Lung (tissue), 12 donors: ENCODE results near the gene THRB. TPM values are rescaled to one million over a fixed set of nuclear protein-coding genes. Genes with fewer than 3 reads are reported as not detected.

ENCODE experiments used
- ATAC-seq: fragments of 200-7000 bp; cut with Tn5 transposase; one replicate; pipeline ENCODE4 v1.9.1; 2020; ENCODE audit warnings: moderate number of reproducible peaks; ENCODE audit not compliant: insufficient read depth, low FRiP score
- DNase-seq, 3 donors: peaks; one replicate each; pipeline ENCODE4 v3.0.0-alpha.2; 2013 to 2017
- H3K27ac ChIP-seq, 2 donors: one replicate each; pipeline ENCODE4 v1.5.1; 2013; ENCODE audit warnings: mild to moderate bottlenecking in 2 of 2, moderate library complexity in 2 of 2, control low read depth in 1 of 2, inconsistent platforms in 1 of 2, low read depth in 1 of 2, low read length in 1 of 2
- H3K27me3 ChIP-seq, 3 donors: one replicate each; pipeline ENCODE4 v1.5.1; 2013; ENCODE audit warnings: low read length in 2 of 3; ENCODE audit not compliant: control insufficient read depth in 3 of 3, insufficient read depth in 3 of 3
- H3K36me3 ChIP-seq, 4 donors: one replicate each; pipeline ENCODE4 v1.5.1; 2013; ENCODE audit warnings: low read length in 4 of 4, mild to moderate bottlenecking in 1 of 4, moderate library complexity in 1 of 4; ENCODE audit not compliant: control insufficient read depth in 4 of 4, insufficient read depth in 4 of 4
- H3K4me1 ChIP-seq, 5 donors: one replicate each; pipeline ENCODE4 v1.5.1; 2013; ENCODE audit warnings: low read length in 5 of 5, mild to moderate bottlenecking in 2 of 5, moderate library complexity in 1 of 5; ENCODE audit not compliant: control insufficient read depth in 5 of 5, insufficient read depth in 5 of 5
- H3K4me3 ChIP-seq: one replicate; pipeline ENCODE4 v1.5.1; 2013; ENCODE audit warnings: mild to moderate bottlenecking, control low read depth, moderate library complexity
- H3K9ac ChIP-seq, 2 donors: one replicate each; pipeline ENCODE4 v1.5.1; 2013; ENCODE audit warnings: low read length in 2 of 2, control low read depth in 1 of 2; ENCODE audit not compliant: insufficient read depth in 1 of 2
- H3K9me3 ChIP-seq, 4 donors: one replicate each; pipeline ENCODE4 v1.5.1; 2013; ENCODE audit warnings: low read length in 3 of 4, mild to moderate bottlenecking in 1 of 4, moderate library complexity in 1 of 4; ENCODE audit not compliant: control insufficient read depth in 4 of 4, insufficient read depth in 3 of 4
- WGBS, 2 donors: extraction: QIAGEN DNeasy Blood & Tissue Kit; methylation state at CpG; one replicate each; pipeline ENCODE4 v1.1.7; 2013; 5-methylcytosine and 5-hydroxymethylcytosine counted together
- polyA plus RNA-seq, 2 donors: library from polyadenylated mRNA; stranded (reverse); fragments of 200-250 nt; gene quantifications; one replicate each; pipeline ENCODE4 v1.2.1, GENCODE V29; 2013
- total RNA-seq, 2 donors: library from RNA; depleted of rRNA in 1 of 2; stranded (reverse); fragments of >200 nt in 1 of 2; gene quantifications; one replicate each; pipeline ENCODE4 v1.2.1, GENCODE V29; 2014 to 2021
- TF ChIP-seq, protein P1 (sequence below): IDR thresholded peaks from 2 replicates; pipeline ENCODE4 v1.5.1; 2012; ENCODE audit warnings: mild to moderate bottlenecking; ENCODE audit errors: control extremely low read depth, extremely low read depth
- donor health status: control.
- donor health status: control.
- donor health status: Bipolar disorder and iron deficiency.
- donor health status: healthy.
- donor health status: DM: yes; HTN: yes; CAD: no.

The THRB gene
- total and polyA plus RNA-seq, 4 donors: 2.1 to 23.5 (median 6.1) TPM

DNA sequence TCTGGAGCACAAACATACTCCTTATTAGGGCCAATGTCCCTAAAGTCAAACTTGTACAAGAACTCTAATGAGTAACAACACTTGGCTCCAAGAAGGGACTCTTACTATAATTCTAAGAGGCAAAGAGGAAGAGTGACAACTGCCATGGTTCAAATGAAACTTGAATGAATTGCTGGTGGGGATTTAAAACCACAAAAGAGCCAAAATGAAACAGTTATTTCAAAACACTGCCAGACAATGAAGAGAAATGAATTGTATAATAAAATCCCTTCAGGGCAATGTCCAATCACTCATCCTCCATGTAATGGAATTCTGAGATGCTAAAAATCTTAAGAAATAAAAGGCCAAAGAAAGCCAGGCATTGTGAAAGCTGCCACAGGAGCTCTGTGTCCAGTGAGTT is 14.2 kb downstream of the THRB start:
- Histone ChIP-seq H3K4me1 (peaks cover 0 to 25% (median 4%) of the 10 kb centered on the region in 5 donors), H3K27me3 (no peaks in the 10 kb centered on the region), H3K36me3 (peaks cover 0 to 1% (median 0%) of the 10 kb centered on the region in 4 donors), H3K27ac (no peak overlapping the region), H3K9me3 (no peaks in the 10 kb centered on the region), H3K9ac (no peak overlapping the region), H3K4me3 (no peak overlapping the region)
- DNase-seq (no peak), ATAC-seq (no peak)
- TF ChIP-seq, protein P1, sequence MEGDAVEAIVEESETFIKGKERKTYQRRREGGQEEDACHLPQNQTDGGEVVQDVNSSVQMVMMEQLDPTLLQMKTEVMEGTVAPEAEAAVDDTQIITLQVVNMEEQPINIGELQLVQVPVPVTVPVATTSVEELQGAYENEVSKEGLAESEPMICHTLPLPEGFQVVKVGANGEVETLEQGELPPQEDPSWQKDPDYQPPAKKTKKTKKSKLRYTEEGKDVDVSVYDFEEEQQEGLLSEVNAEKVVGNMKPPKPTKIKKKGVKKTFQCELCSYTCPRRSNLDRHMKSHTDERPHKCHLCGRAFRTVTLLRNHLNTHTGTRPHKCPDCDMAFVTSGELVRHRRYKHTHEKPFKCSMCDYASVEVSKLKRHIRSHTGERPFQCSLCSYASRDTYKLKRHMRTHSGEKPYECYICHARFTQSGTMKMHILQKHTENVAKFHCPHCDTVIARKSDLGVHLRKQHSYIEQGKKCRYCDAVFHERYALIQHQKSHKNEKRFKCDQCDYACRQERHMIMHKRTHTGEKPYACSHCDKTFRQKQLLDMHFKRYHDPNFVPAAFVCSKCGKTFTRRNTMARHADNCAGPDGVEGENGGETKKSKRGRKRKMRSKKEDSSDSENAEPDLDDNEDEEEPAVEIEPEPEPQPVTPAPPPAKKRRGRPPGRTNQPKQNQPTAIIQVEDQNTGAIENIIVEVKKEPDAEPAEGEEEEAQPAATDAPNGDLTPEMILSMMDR: no peak

DNA sequence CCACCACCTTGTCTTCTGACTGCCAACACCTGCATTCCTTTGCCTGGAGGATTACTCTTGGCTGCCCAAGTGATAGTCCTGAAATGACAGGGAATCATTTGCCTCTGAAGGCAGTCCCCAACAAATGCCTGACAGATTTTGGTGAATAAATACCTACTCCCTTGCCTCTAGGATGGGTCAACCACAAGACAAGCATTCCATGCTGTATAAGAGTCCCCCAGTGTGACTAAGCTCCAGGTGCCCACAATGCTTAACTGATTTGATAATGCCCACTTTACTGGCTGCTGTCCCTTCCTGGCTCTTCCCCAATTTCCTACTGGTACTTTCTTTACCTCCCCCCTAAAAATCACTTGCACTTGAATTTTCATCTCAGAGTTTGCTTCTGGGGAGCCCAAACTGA is 14.8 kb downstream of the THRB start:
- H3K4me3 ChIP-seq: no peak overlapping the region
- no peaks in the 10 kb centered on the region for H3K27me3 ChIP-seq
- TF ChIP-seq, protein P1: no peak
- no peak overlapping the region for H3K27ac ChIP-seq
- H3K36me3 ChIP-seq: peaks cover 0 to 1% (median 0%) of the 10 kb centered on the region in 4 donors
- no peak overlapping the region for H3K9ac ChIP-seq
- DNase-seq: no peak
- H3K4me1 ChIP-seq: peaks cover 0 to 25% (median 4%) of the 10 kb centered on the region in 5 donors
- no peaks in the 10 kb centered on the region for H3K9me3 ChIP-seq
- ATAC-seq: no peak

DNA sequence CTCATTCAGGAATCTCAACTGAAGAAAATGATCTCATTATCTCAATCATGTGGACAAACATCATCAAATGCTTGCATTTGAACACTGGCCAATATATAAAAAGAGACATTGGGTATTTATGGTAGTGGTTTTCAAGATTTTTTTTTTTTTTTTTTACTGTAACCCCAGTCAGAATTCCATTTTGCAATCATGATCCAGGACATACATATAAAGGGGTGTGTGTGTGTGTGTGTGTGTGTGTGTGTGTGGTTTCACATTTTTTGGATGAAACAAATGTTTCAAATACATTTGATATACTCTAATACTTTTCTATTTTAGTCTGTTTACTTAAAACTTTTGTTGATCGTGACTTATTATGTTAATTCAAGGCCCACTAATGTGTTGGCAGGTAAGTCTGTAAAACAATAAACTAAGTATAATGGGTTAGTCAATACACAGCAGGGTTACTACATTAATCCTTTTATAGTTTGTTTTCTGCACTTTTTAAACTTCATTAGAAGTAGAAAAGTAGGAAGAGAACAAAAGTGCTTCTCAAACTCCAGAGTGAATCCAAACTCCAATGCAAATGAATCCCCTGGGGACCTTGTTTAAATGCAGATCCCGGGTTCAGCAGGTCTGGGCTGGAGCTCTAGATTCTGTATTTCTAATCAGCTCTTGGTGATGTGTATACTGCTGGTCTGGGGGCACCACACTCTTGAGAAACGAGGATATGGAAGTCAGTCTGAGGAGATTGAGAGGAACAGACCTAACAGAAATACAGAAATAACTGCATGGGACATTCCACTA is 17.6 kb downstream of the THRB start:
- Histone ChIP-seq H3K9me3 (peaks cover 0 to 3% (median 0%) of the 10 kb centered on the region in 4 donors), H3K27me3 (no peaks in the 10 kb centered on the region), H3K36me3 (no peaks in the 10 kb centered on the region), H3K9ac (no peak overlapping the region), H3K4me3 (no peak overlapping the region), H3K4me1 (peaks cover 0 to 23% (median 3%) of the 10 kb centered on the region in 5 donors), H3K27ac (no peak overlapping the region)
- 68 to 69% methylated on average over 3 of the region's 3 CpGs for WGBS, 2 donors
- ATAC-seq (no peak), DNase-seq (peak in 1 of 3 donors; percentile 28)
- TF ChIP-seq, protein P1: no peak
